Naive B cell (primary cell): ENCODE measurements around the gene TTLL10. TPM values are rescaled to one million over a fixed set of nuclear protein-coding genes. Genes with fewer than 3 reads are reported as not detected.
A peak's percentile ranks its signal among the peaks of the same experiment; 100 is the strongest.

ENCODE experiments used
- ATAC-seq, 2 donors: fragments of 150-1000 bp; cut with Tn5 transposase; 2 replicates each; pipeline ENCODE4 v1.10.0; 2021; ENCODE audit warnings: low read depth in 2 of 2, mild to moderate bottlenecking in 2 of 2, moderate library complexity in 2 of 2
- DNase-seq: peaks from one replicate; pipeline ENCODE4 v3.0.0; 2022
- H3K27ac Mint-ChIP-seq, 6 donors: one replicate each; pipeline ENCODE4 v1.8.0; 2020 to 2022; ENCODE audit warnings: mild to moderate bottlenecking in 6 of 6, mixed read lengths in 6 of 6, moderate library complexity in 5 of 6, inconsistent platforms in 2 of 6
- H3K27me3 Mint-ChIP-seq, 3 donors: one replicate each; pipeline ENCODE4 v1.8.0; 2021 to 2022; ENCODE audit warnings: mixed read lengths in 3 of 3, mild to moderate bottlenecking in 1 of 3
- H3K36me3 Mint-ChIP-seq, 2 donors: one replicate each; pipeline ENCODE4 v1.8.0; 2020 to 2022; ENCODE audit warnings: mixed read lengths in 2 of 2, inconsistent platforms in 1 of 2, mild to moderate bottlenecking in 1 of 2
- H3K4me1 Mint-ChIP-seq, 3 donors: one replicate each; pipeline ENCODE4 v1.8.0; 2020 to 2022; ENCODE audit warnings: mixed read lengths in 3 of 3, inconsistent platforms in 1 of 3, mild to moderate bottlenecking in 1 of 3, moderate library complexity in 1 of 3
- H3K4me3 Mint-ChIP-seq, 8 donors: one replicate each; pipeline ENCODE4 v1.8.0; 2020 to 2022; ENCODE audit warnings: mild to moderate bottlenecking in 8 of 8, mixed read lengths in 8 of 8, moderate library complexity in 8 of 8, inconsistent platforms in 2 of 8
- H3K9me3 Mint-ChIP-seq, 7 donors: one replicate each; pipeline ENCODE4 v1.8.0; 2020 to 2022; ENCODE audit warnings: mixed read lengths in 7 of 7, mild to moderate bottlenecking in 5 of 7, inconsistent platforms in 2 of 7, moderate library complexity in 1 of 7
- polyA plus RNA-seq, 6 donors: library from polyadenylated mRNA; unstranded; fragments of 300-500 nt; fragmentation: Illumina TruSeq; gene quantifications; one replicate each; pipeline ENCODE4 v1.2.3, GENCODE V29; 2021; ENCODE audit warnings: low read depth in 6 of 6

The TTLL10 gene
- polyA plus RNA-seq, 6 donors from 2014 or later, result not detected

GRCh38 chr1:1242461-1243265, 69.0 kb downstream of the TTLL10 start:
- Mint-ChIP-seq H3K27me3 (peaks cover 0 to 17% (median 10%) of the 10 kb centered on the region in 3 donors), H3K4me3 (no peak overlapping the region), H3K27ac (no peak overlapping the region), H3K9me3 (no peaks in the 10 kb centered on the region), H3K36me3 (no peaks in the 10 kb centered on the region), H3K4me1 (peaks cover 0 to 8% (median 0%) of the 10 kb centered on the region in 3 donors)
- no peak for ATAC-seq
- no peak for DNase-seq

- Mint-ChIP-seq H3K27me3 (peaks cover 0 to 17% (median 10%) of the 10 kb centered on the region in 3 donors), H3K36me3 (no peaks in the 10 kb centered on the region), H3K27ac (no peak overlapping the region), H3K4me1 (peaks cover 0 to 2% (median 0%) of the 10 kb centered on the region in 3 donors), H3K4me3 (no peak overlapping the region), H3K9me3 (no peaks in the 10 kb centered on the region)
- ATAC-seq (no peak), DNase-seq (no peak)
These were observed 69.6 kb downstream of the TTLL10 start for GRCh38 chr1:1243266-1243660.

- DNase-seq (no peak), ATAC-seq (no peak)
- H3K4me1 Mint-ChIP-seq, result no peaks in the 10 kb centered on the region
- H3K36me3 Mint-ChIP-seq, result no peaks in the 10 kb centered on the region
- peaks cover 0 to 16% (median 10%) of the 10 kb centered on the region in 3 donors for H3K27me3 Mint-ChIP-seq
- no peaks in the 10 kb centered on the region for H3K9me3 Mint-ChIP-seq
- H3K4me3 Mint-ChIP-seq, result no peak overlapping the region
- no peak overlapping the region for H3K27ac Mint-ChIP-seq
These were observed 70.1 kb downstream of the TTLL10 start for GRCh38 chr1:1243807-1244191.

GRCh38 chr1:1244192-1244811, 70.6 kb downstream of the TTLL10 start:
- Mint-ChIP-seq H3K36me3 (no peaks in the 10 kb centered on the region), H3K9me3 (no peaks in the 10 kb centered on the region), H3K4me1 (no peaks in the 10 kb centered on the region), H3K27me3 (peaks cover 0 to 13% (median 10%) of the 10 kb centered on the region in 3 donors), H3K4me3 (no peak overlapping the region), H3K27ac (no peak overlapping the region)
- ATAC-seq (no peak), DNase-seq (no peak)

GRCh38 chr1:1245178-1245816, 71.6 kb downstream of the TTLL10 start:
- Mint-ChIP-seq H3K9me3 (no peaks in the 10 kb centered on the region), H3K4me1 (peaks cover 0 to 8% (median 6%) of the 10 kb centered on the region in 3 donors), H3K4me3 (no peak overlapping the region), H3K27me3 (peaks cover 0 to 9% (median 7%) of the 10 kb centered on the region in 3 donors), H3K27ac (no peak overlapping the region), H3K36me3 (no peaks in the 10 kb centered on the region)
- DNase-seq, result no peak
- no peak for ATAC-seq

- H3K36me3 Mint-ChIP-seq, result no peaks in the 10 kb centered on the region
- H3K4me1 Mint-ChIP-seq, result peaks cover 2 to 14% (median 13%) of the 10 kb centered on the region in 3 donors
- DNase-seq (no peak), ATAC-seq (no peak)
- no peak overlapping the region for H3K27ac Mint-ChIP-seq
- no peaks in the 10 kb centered on the region for H3K9me3 Mint-ChIP-seq
- peaks cover 0 to 4% (median under 1%) of the 10 kb centered on the region in 3 donors for H3K27me3 Mint-ChIP-seq
- peak overlapping the region in 2 of 8 donors; percentile 42 to 47 for H3K4me3 Mint-ChIP-seq
These were observed 72.3 kb downstream of the TTLL10 start for GRCh38 chr1:1245817-1246576.

GRCh38 chr1:1246577-1247340, 73.1 kb downstream of the TTLL10 start, which contains the start of gene C1QTNF12:
Gene C1QTNF12, minus strand, starts transcription at chr1:1246722. Its CDS starts 32 bp downstream, at chr1:1246690.
- H3K9me3 Mint-ChIP-seq, result no peaks in the 10 kb centered on the region
- peaks cover 4 to 16% (median 16%) of the 10 kb centered on the region in 3 donors for H3K4me1 Mint-ChIP-seq
- peak within 1 kb of the TSS in 3 of 8 donors; percentile 42 to 47 (median 42) for H3K4me3 Mint-ChIP-seq
- peaks cover 0 to 4% (median 0%) of the 10 kb centered on the region in 3 donors for H3K27me3 Mint-ChIP-seq
- ATAC-seq, result no peak
- no peaks in the 10 kb centered on the region for H3K36me3 Mint-ChIP-seq
- DNase-seq, result no peak
- peak within 1 kb of the TSS in 3 of 6 donors; percentile 72 to 89 (median 80) for H3K27ac Mint-ChIP-seq

- peak overlapping the region in 3 of 6 donors; percentile 36 to 80 (median 72) for H3K27ac Mint-ChIP-seq
- ATAC-seq (no peak), DNase-seq (no peak)
- H3K27me3 Mint-ChIP-seq, result peaks cover 0 to 4% (median 0%) of the 10 kb centered on the region in 3 donors
- H3K4me1 Mint-ChIP-seq, result peaks cover 4 to 18% (median 16%) of the 10 kb centered on the region in 3 donors
- H3K4me3 Mint-ChIP-seq, result no peak overlapping the region
- no peaks in the 10 kb centered on the region for H3K9me3 Mint-ChIP-seq
- no peaks in the 10 kb centered on the region for H3K36me3 Mint-ChIP-seq
These were observed 73.7 kb downstream of the TTLL10 start for GRCh38 chr1:1247341-1247913.

Other genes starting within 250 kb of the TTLL10 start
- under 1 TPM in 2 of 6 donors, not detected in 4; 0.19 to 0.40 TPM for gene SAMD11, start 250.0 kb upstream of the TTLL10 start, polyA plus RNA-seq
- gene NOC2L, start 214.6 kb upstream of the TTLL10 start, polyA plus RNA-seq, result 10 to 100 TPM; 50.8 to 78.2 (median 60.4) TPM
- 1 to 10 TPM in 4 of 6 donors, under 1 TPM in 1, not detected in 1; 0.70 to 1.8 (median 1.4) TPM for gene KLHL17, start 213.3 kb upstream of the TTLL10 start, polyA plus RNA-seq
- gene PLEKHN1, start 207.4 kb upstream of the TTLL10 start, polyA plus RNA-seq, result not detected
- gene PERM1, start 191.8 kb upstream of the TTLL10 start, polyA plus RNA-seq, result not detected
- under 1 TPM in 2 of 6 donors, not detected in 4; 0.45 to 0.64 TPM for gene HES4, start 173.8 kb upstream of the TTLL10 start, polyA plus RNA-seq
- gene ISG15, start 160.4 kb upstream of the TTLL10 start, polyA plus RNA-seq, result 100 to 1,000 TPM in 4 of 6 donors, 10 to 100 TPM in 2; 55.1 to 183 (median 124) TPM
- gene AGRN, start 153.8 kb upstream of the TTLL10 start, polyA plus RNA-seq, result under 1 TPM in 2 of 6 donors, not detected in 4; 0.04 to 0.52 TPM
- gene RNF223, start 99.6 kb upstream of the TTLL10 start, polyA plus RNA-seq, result not detected
- gene C1orf159, start 57.8 kb upstream of the TTLL10 start, polyA plus RNA-seq, result 1 to 10 TPM in 5 of 6 donors, not detected in 1; 2.0 to 6.3 (median 4.3) TPM
- gene TNFRSF18, start 32.7 kb downstream of the TTLL10 start, polyA plus RNA-seq, result 10 to 100 TPM in 1 of 6 donors, 1 to 10 TPM in 5; 2.4 to 13.0 (median 7.9) TPM
- under 1 TPM in 3 of 6 donors, not detected in 3; 0.18 to 0.36 (median 0.32) TPM for gene TNFRSF4, start 40.3 kb downstream of the TTLL10 start, polyA plus RNA-seq
- gene SDF4, start 58.1 kb downstream of the TTLL10 start, polyA plus RNA-seq, result 100 to 1,000 TPM in 1 of 6 donors, 10 to 100 TPM in 5; 64.8 to 101 (median 85.4) TPM
- gene B3GALT6, start 58.4 kb downstream of the TTLL10 start, polyA plus RNA-seq, result 10 to 100 TPM in 5 of 6 donors, 1 to 10 TPM in 1; 6.9 to 22.9 (median 12.9) TPM
- gene C1QTNF12, start 72.8 kb downstream of the TTLL10 start, polyA plus RNA-seq, result not detected
- gene UBE2J2, start 100.0 kb downstream of the TTLL10 start, polyA plus RNA-seq, result 100 to 1,000 TPM in 1 of 6 donors, 10 to 100 TPM in 5; 75.1 to 112 (median 87.4) TPM
- gene SCNN1D, start 106.6 kb downstream of the TTLL10 start, polyA plus RNA-seq, result not detected
- 1 to 10 TPM; 1.9 to 7.2 (median 3.1) TPM for gene ACAP3, start 134.1 kb downstream of the TTLL10 start, polyA plus RNA-seq
- 10 to 100 TPM in 5 of 6 donors, 1 to 10 TPM in 1; 7.2 to 17.2 (median 11.9) TPM for gene PUSL1, start 134.7 kb downstream of the TTLL10 start, polyA plus RNA-seq
- 10 to 100 TPM; 45.9 to 61.5 (median 54.3) TPM for gene INTS11, start 150.8 kb downstream of the TTLL10 start, polyA plus RNA-seq
- 10 to 100 TPM in 3 of 6 donors, 1 to 10 TPM in 3; 7.9 to 16.9 (median 10.7) TPM for gene CPTP, start 150.9 kb downstream of the TTLL10 start, polyA plus RNA-seq
- gene TAS1R3, start 157.4 kb downstream of the TTLL10 start, polyA plus RNA-seq, result under 1 TPM in 3 of 6 donors, not detected in 3; 0.28 to 0.44 (median 0.31) TPM
- gene DVL1, start 175.5 kb downstream of the TTLL10 start, polyA plus RNA-seq, result 1 to 10 TPM in 1 of 6 donors, under 1 TPM in 4, not detected in 1; 0.40 to 1.0 (median 0.68) TPM
- gene MXRA8, start 184.7 kb downstream of the TTLL10 start, polyA plus RNA-seq, result not detected
- 100 to 1,000 TPM; 103 to 122 (median 106) TPM for gene AURKAIP1, start 201.3 kb downstream of the TTLL10 start, polyA plus RNA-seq
- 10 to 100 TPM; 16.8 to 50.2 (median 24.6) TPM for gene CCNL2, start 225.5 kb downstream of the TTLL10 start, polyA plus RNA-seq
- 100 to 1,000 TPM in 3 of 6 donors, 10 to 100 TPM in 3; 75.1 to 129 (median 102) TPM for gene MRPL20, start 233.4 kb downstream of the TTLL10 start, polyA plus RNA-seq
- 1 to 10 TPM in 1 of 6 donors, under 1 TPM in 4, not detected in 1; 0.17 to 1.5 (median 0.28) TPM for gene ANKRD65, start 247.4 kb downstream of the TTLL10 start, polyA plus RNA-seq